ENCODE results near the gene SAV1. TPM values are rescaled to one million over a fixed set of nuclear protein-coding genes. Genes with fewer than 3 reads are reported as not detected.

SAV1 gene
- total and polyA plus RNA-seq, 2 of the 8 experiments (the other 6 are each of a cell fraction or from before 2014, with no cell fraction given): 15.9 to 78.3 TPM

GRCh38 chr14:50669441-50669986, 1.4 kb upstream of the SAV1 start:
- no peaks in the 10 kb centered on the region for H4K20me1 ChIP-seq (replicated peaks in 1 of 2; ENCODE audit: control insufficient read depth in 1 of 2, insufficient read depth in 2 of 2, low read length in 2 of 2)
- H2BK5ac ChIP-seq (ENCODE audit: low read depth, low read length): peak overlapping the region; percentile 86; the same call in 1 of the 2 replicates
- H4K8ac ChIP-seq (ENCODE audit: extremely low read depth, insufficient read depth, low read length): no peak overlapping the region
- peak overlapping the region; percentile 85 for H3K4ac ChIP-seq (replicated peaks; ENCODE audit: insufficient read length, low read depth, low read length)
- H3K4me3 ChIP-seq (ENCODE audit: extremely low read depth in 1 of 4, insufficient read depth in 2 of 4, low read depth in 3 of 4, low read length in 4 of 4): peak overlapping the region in 2 of 4 experiments; percentile 1 to 97; a peak in 2 of 8 replicates
- peaks cover 4 to 32% of the 10 kb centered on the region in 2 experiments; a peak in 3 of 4 replicates for H3K79me2 ChIP-seq (ENCODE audit: control insufficient read depth in 1 of 2, insufficient read depth in 2 of 2, low read length in 2 of 2)
- no peak overlapping the region for H3K56ac ChIP-seq (replicated peaks; ENCODE audit: insufficient read length, low read depth, low read length)
- H2BK12ac ChIP-seq (ENCODE audit: low read depth, low read length): peak overlapping the region; percentile 99
- peak overlapping the region; percentile 95; the same call in 1 of the 2 replicates for H2AK5ac ChIP-seq (ENCODE audit: low read depth, low read length)
- peaks cover 0 to 6% (median 3%) of the 10 kb centered on the region in 4 experiments; a peak in 5 of 8 replicates for H3K36me3 ChIP-seq (ENCODE audit: control insufficient read depth in 2 of 4, insufficient read depth in 4 of 4, low read length in 3 of 4)
- POLR2A ChIA-PET (ENCODE audit: partially characterized antibody): interaction anchor here (0.7 to 4.6 kb wide), 12 partner anchors 12 to 273 kb away, joined by 3 to 70 read pairs (median 3); partner anchors contain the start of genes ATL1 and CDKL1
- H4K5ac ChIP-seq (ENCODE audit: insufficient read length, low read depth, low read length): peak overlapping the region; percentile 19
- H2BK15ac ChIP-seq (ENCODE audit: low read length): peak overlapping the region; percentile 73
- no peak for DNase-seq (ENCODE audit: low read depth in 1 of 2, low spot score in 2 of 2)
- peak overlapping the region; percentile 2 for H2BK120ac ChIP-seq (replicated peaks; ENCODE audit: low read depth, low read length)
- no peak overlapping the region for H3K14ac ChIP-seq (ENCODE audit: insufficient read length)
- no peak for FAIRE-seq
- peak overlapping the region; percentile 83 to 89 for H3K4me2 ChIP-seq (ENCODE audit: insufficient read depth in 1 of 2, low read depth in 2 of 2, low read length in 2 of 2)
- H2AFZ ChIP-seq (ENCODE audit: low read length): peak overlapping the region; percentile 37; the same call in 1 of the 2 replicates
- no peaks in the 10 kb centered on the region for H3K79me1 ChIP-seq (ENCODE audit: low read depth, low read length)
- peaks cover 7 to 17% (median 12%) of the 10 kb centered on the region in 4 experiments for H3K4me1 ChIP-seq (replicated peaks in 1 of 4; ENCODE audit: control insufficient read depth in 3 of 4, insufficient read depth in 4 of 4, low read length in 3 of 4)
- H3K18ac ChIP-seq (ENCODE audit: extremely low read depth, low read length): peak overlapping the region; percentile 60; the same call in 1 of the 2 replicates
- WGBS, 2 experiments (ENCODE audit: extremely low coverage in 1 of 2, insufficient coverage in 1 of 2, insufficient read length in 1 of 2, insufficient replicate concordance in 2 of 2, low coverage in 1 of 2, low lambda C conversion rate in 2 of 2, missing lambda C conversion rate in 1 of 2): 47% methylated on average over 4 of the region's 4 CpGs; no CpG with 5 or more reads in 1 of the 2 experiments
- peak overlapping the region; percentile 72; the same call in 1 of the 2 replicates for H3K27ac ChIP-seq (ENCODE audit: low read depth, low read length)
- peak overlapping the region; percentile 94 for H2BK20ac ChIP-seq (ENCODE audit: low read length)
- H3K23ac ChIP-seq (ENCODE audit: insufficient read length): no peak overlapping the region
- peak overlapping the region in 3 of 4 experiments; percentile 3 to 73 (median 35); a peak in 3 of 7 replicates for H3K9ac ChIP-seq (replicated peaks in 1 of 4; ENCODE audit: extremely low read depth in 1 of 4, low read depth in 3 of 4, low read length in 3 of 4)
- no peaks in the 10 kb centered on the region for H3K27me3 ChIP-seq (replicated peaks in 1 of 4; ENCODE audit: control insufficient read depth in 3 of 4, extremely low read depth in 1 of 4, insufficient read depth in 3 of 4, low read length in 3 of 4)
- peaks cover 3% of the 10 kb centered on the region; the same call in 1 of the 2 replicates for H3K23me2 ChIP-seq (ENCODE audit: low read depth, low read length)
- H4K91ac ChIP-seq (replicated peaks; ENCODE audit: insufficient read length, low read length): peak overlapping the region; percentile 67
- H3K9me3 ChIP-seq (ENCODE audit: insufficient read depth in 2 of 2, low read depth in 1 of 2, low read length in 1 of 2): no peaks in the 10 kb centered on the region
- CTCF ChIA-PET (ENCODE audit: partially characterized antibody): interaction anchor here (0.9 to 1.1 kb wide), 3 partner anchors 20 to 108 kb away, joined by 3 read pairs; no protein-coding TSS in a partner anchor
- TF ChIP-seq TAF1 (IDR thresholded peaks at IDR 0.05; ENCODE audit: low read depth, low read length): no peak
- no peak for TF ChIP-seq NRF1 (IDR thresholded peaks at IDR 0.05; ENCODE audit: low read depth, low read length)
- TF ChIP-seq HDAC2 (IDR thresholded peaks at IDR 0.05; ENCODE audit: borderline replicate concordance in 1 of 2, low read depth in 2 of 2, low read length in 2 of 2): no peak
- TF ChIP-seq CBX8 (IDR thresholded peaks at IDR 0.05; ENCODE audit: borderline replicate concordance, low read depth, low read length): no peak
- no peak for TF ChIP-seq SP1 (IDR thresholded peaks at IDR 0.05; ENCODE audit: low read depth, low read length)
- TF ChIP-seq, protein P1, sequence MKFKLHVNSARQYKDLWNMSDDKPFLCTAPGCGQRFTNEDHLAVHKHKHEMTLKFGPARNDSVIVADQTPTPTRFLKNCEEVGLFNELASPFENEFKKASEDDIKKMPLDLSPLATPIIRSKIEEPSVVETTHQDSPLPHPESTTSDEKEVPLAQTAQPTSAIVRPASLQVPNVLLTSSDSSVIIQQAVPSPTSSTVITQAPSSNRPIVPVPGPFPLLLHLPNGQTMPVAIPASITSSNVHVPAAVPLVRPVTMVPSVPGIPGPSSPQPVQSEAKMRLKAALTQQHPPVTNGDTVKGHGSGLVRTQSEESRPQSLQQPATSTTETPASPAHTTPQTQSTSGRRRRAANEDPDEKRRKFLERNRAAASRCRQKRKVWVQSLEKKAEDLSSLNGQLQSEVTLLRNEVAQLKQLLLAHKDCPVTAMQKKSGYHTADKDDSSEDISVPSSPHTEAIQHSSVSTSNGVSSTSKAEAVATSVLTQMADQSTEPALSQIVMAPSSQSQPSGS (IDR thresholded peaks at IDR 0.05; ENCODE audit: low read length): no peak
- no peak for TF ChIP-seq POLR2AphosphoS5 (IDR thresholded peaks at IDR 0.05; ENCODE audit: low read depth, low read length)
- no peak for TF ChIP-seq SIN3A (conservative IDR thresholded peaks at IDR 0.05 in 1 of 2, IDR thresholded peaks at IDR 0.05 in 1 of 2; ENCODE audit: low read depth in 1 of 2, low read length in 2 of 2)
- no peak for TF ChIP-seq BACH1 (IDR thresholded peaks at IDR 0.05; ENCODE audit: low read length)
- no peak for TF ChIP-seq GTF2F1 (IDR thresholded peaks at IDR 0.05; ENCODE audit: borderline replicate concordance, low read depth, low read length)

Data from H1 (cell line).